Stomach (tissue), 9 donors: Measurements from ENCODE around the gene ZNF814. TPM values are rescaled to one million over a fixed set of nuclear protein-coding genes. Genes with fewer than 3 reads are reported as not detected.
"Not testable (repeated sequence)": the region's sequence is repeated elsewhere in the genome, so short reads cannot be mapped to it uniquely, and the experiment has no call there.

ENCODE experiments used
- DNase-seq, 2 donors: peaks; one replicate each; pipeline versions ENCODE4 v3.0.0 to v3.0.0-alpha.2; 2013 to 2019
- H3K27ac ChIP-seq, 5 donors: fragments of 200-600 bp in 4 of 5; sonication (generic) in 4 of 5; one replicate each; pipeline ENCODE4 v1.5.1; 2013 to 2019; ENCODE audit warnings: mild to moderate bottlenecking in 1 of 5, moderate library complexity in 1 of 5
- H3K27me3 ChIP-seq, 3 donors: fragments of 200-600 bp; sonication (generic); one replicate each; pipeline ENCODE4 v1.5.1; 2017 to 2019; ENCODE audit warnings: mixed run types in 1 of 3
- H3K36me3 ChIP-seq, 4 donors: fragments of 200-600 bp; sonication (generic); 1 replicate in 3 of 4; 2 replicates in 1 of 4; pipeline ENCODE4 v1.5.1; 2016 to 2019
- H3K4me1 ChIP-seq, 4 donors: fragments of 200-600 bp; sonication (generic); one replicate each; pipeline ENCODE4 v1.5.1; 2016 to 2019
- H3K4me3 ChIP-seq, 4 donors: fragments of 200-600 bp; sonication (generic) in 3 of 4; one replicate each; pipeline ENCODE4 v1.5.1; 2016 to 2019; ENCODE audit warnings: mild to moderate bottlenecking in 1 of 4
- H3K9me3 ChIP-seq, 4 donors: fragments of 200-600 bp; sonication (generic); one replicate each; pipeline ENCODE4 v1.5.1; 2016 to 2019
- CTCF ChIP-seq, 7 experiments: fragments of 450-650 bp in 4 of 7; fragments of 200-600 bp in 3 of 7; sonication (generic) in 3 of 7; IDR thresholded peaks; one replicate each; pipeline ENCODE4 v1.5.1; 2016 to 2019; ENCODE audit warnings: antibody characterized with exemption in 7 of 7, control low read depth in 2 of 7, mild to moderate bottlenecking in 1 of 7
- EP300 ChIP-seq: sonication (generic); formaldehyde crosslinking; IDR thresholded peaks from one replicate; pipeline ENCODE4 v1.6.1; 2017; ENCODE audit warnings: antibody characterized with exemption
- POLR2A ChIP-seq, 4 donors: fragments of 450-650 bp; IDR thresholded peaks; one replicate each; pipeline ENCODE4 v1.6.1; 2016; ENCODE audit warnings: antibody characterized with exemption in 4 of 4, control low read depth in 2 of 4, mild to moderate bottlenecking in 1 of 4, moderate library complexity in 1 of 4
- POLR2AphosphoS5 ChIP-seq, 3 donors: sonication (generic); formaldehyde crosslinking; IDR thresholded peaks; one replicate each; pipeline ENCODE4 v1.6.1; 2016; ENCODE audit warnings: antibody characterized with exemption in 3 of 3
- WGBS, 5 donors: extraction: QIAGEN DNeasy Blood & Tissue Kit in 3 of 5; methylation state at CpG; one replicate each; pipeline versions ENCODE4 v1.1.5 to v1.1.7; 2013 to 2018; 5-methylcytosine and 5-hydroxymethylcytosine counted together
- intact Hi-C: fragments of 100-400 bp; cut with DNase I; formaldehyde crosslinking; loops from one replicate; pipeline ENCODE4 v1.15.1; 2023; ENCODE audit warnings: low total_unique reads
- polyA plus RNA-seq, 3 donors: library from polyadenylated mRNA; stranded (reverse); fragments of 200-250 nt; gene quantifications; one replicate each; pipeline ENCODE4 v1.2.3, GENCODE V29; 2013
- total RNA-seq, 5 donors: library from RNA; depleted of rRNA; stranded (reverse); fragments of >200 nt; gene quantifications; one replicate each; pipeline versions ENCODE4 v1.1.0 to v1.2.3, GENCODE V29; 2014 to 2016
- donor health status: healthy with polysubstance abuse.
- donor health status: Bipolar disorder and iron deficiency.
- donor health status: healthy.

ZNF814 gene
- total and polyA plus RNA-seq, 8 donors, result 0.45 to 31.0 (median 5.0) TPM

- peaks cover 82 to 98% (median 92%) of the 10 kb centered on the region in 4 donors for H3K9me3 ChIP-seq
- intact Hi-C loops, result no loop called here
- no peak overlapping the region for H3K27ac ChIP-seq
- no peaks in the 10 kb centered on the region for H3K4me1 ChIP-seq
- no peak for DNase-seq
- H3K27me3 ChIP-seq, result no peaks in the 10 kb centered on the region
- H3K36me3 ChIP-seq, result peaks cover 36 to 57% (median 45%) of the 10 kb centered on the region in 4 donors
- TF ChIP-seq EP300 (no peak), POLR2AphosphoS5 (IDR thresholded peaks at IDR 0.05) (no peak), CTCF (IDR thresholded peaks at IDR 0.05) (no peak), POLR2A (IDR thresholded peaks at IDR 0.05) (no peak)
- 90 to 98% (median 92%) methylated on average over 2 of the region's 2 CpGs for WGBS, 5 donors
- H3K4me3 ChIP-seq, result no peak overlapping the region
Observed at GRCh38 chr19:57870225-57870624, 18.6 kb downstream of the ZNF814 start.

GRCh38 chr19:57869655-57870054, 19.2 kb downstream of the ZNF814 start:
- H3K4me3 ChIP-seq, H3K27ac ChIP-seq, H3K4me1 ChIP-seq, H3K27me3 ChIP-seq, DNase-seq, intact Hi-C loops: not testable (repeated sequence)
- peaks cover 81 to 100% (median 94%) of the 10 kb centered on the region in 4 donors for H3K9me3 ChIP-seq
- peaks cover 41 to 60% (median 50%) of the 10 kb centered on the region in 4 donors for H3K36me3 ChIP-seq
- 92 to 99% (median 96%) methylated on average over 5 to 6 of the region's 6 CpGs for WGBS, 5 donors

GRCh38 chr19:57867868-57868492, 20.9 kb downstream of the ZNF814 start:
- intact Hi-C loops, result no loop called here
- Histone ChIP-seq H3K4me3 (no peak overlapping the region), H3K36me3 (peaks cover 50 to 62% (median 58%) of the 10 kb centered on the region in 4 donors), H3K27ac (no peak overlapping the region), H3K4me1 (no peaks in the 10 kb centered on the region), H3K27me3 (no peaks in the 10 kb centered on the region), H3K9me3 (peaks cover 69 to 99% (median 92%) of the 10 kb centered on the region in 4 donors)
- 95 to 97% (median 96%) methylated on average over 7 of the region's 7 CpGs for WGBS, 5 donors
- DNase-seq, result no peak
- no peak for TF ChIP-seq POLR2A (IDR thresholded peaks at IDR 0.05)
- no peak for TF ChIP-seq CTCF (IDR thresholded peaks at IDR 0.05)
- TF ChIP-seq EP300, result no peak
- TF ChIP-seq POLR2AphosphoS5 (IDR thresholded peaks at IDR 0.05), result no peak

GRCh38 chr19:57862351-57862750, 26.5 kb downstream of the ZNF814 start:
- Histone ChIP-seq H3K36me3 (peaks cover 87 to 100% (median 100%) of the 10 kb centered on the region in 4 donors), H3K9me3 (peaks cover 28 to 98% (median 85%) of the 10 kb centered on the region in 4 donors)
- H3K27me3 ChIP-seq, H3K4me1 ChIP-seq, intact Hi-C loops, H3K4me3 ChIP-seq, DNase-seq, H3K27ac ChIP-seq: not testable (repeated sequence)
- WGBS, 5 donors, result 83 to 98% (median 97%) methylated on average over 3 of the region's 3 CpGs

- peaks cover 13 to 22% (median 17%) of the 10 kb centered on the region in 4 donors for H3K4me1 ChIP-seq
- WGBS, 5 donors, result 71 to 78% (median 77%) methylated on average over 2 of the region's 2 CpGs
- H3K27me3 ChIP-seq, H3K4me3 ChIP-seq, DNase-seq, H3K27ac ChIP-seq, intact Hi-C loops: not testable (repeated sequence)
- peaks cover 41 to 71% (median 67%) of the 10 kb centered on the region in 4 donors for H3K36me3 ChIP-seq
- peaks cover 8 to 58% (median 34%) of the 10 kb centered on the region in 4 donors for H3K9me3 ChIP-seq
Observed at GRCh38 chr19:57854117-57854516, 34.7 kb downstream of the ZNF814 start.

- WGBS, 5 donors, result 67 to 80% (median 71%) methylated on average over 4 to 5 of the region's 6 CpGs
- intact Hi-C loops, H3K27ac ChIP-seq, H3K27me3 ChIP-seq: not testable (repeated sequence)
- DNase-seq, result peak in 1 of 2 donors; percentile 23
- peaks cover under 1 to 38% (median 18%) of the 10 kb centered on the region in 4 donors for H3K9me3 ChIP-seq
- peaks cover 13 to 22% (median 17%) of the 10 kb centered on the region in 4 donors for H3K4me1 ChIP-seq
- peaks cover 25 to 49% (median 46%) of the 10 kb centered on the region in 4 donors for H3K36me3 ChIP-seq
- peak overlapping the region in 1 of 4 donors; percentile 81 for H3K4me3 ChIP-seq
Observed at GRCh38 chr19:57851812-57852603, 36.8 kb downstream of the ZNF814 start.
